Lower leg skin (tissue), 4 donors: ENCODE measurements around the gene ORC2. TPM values are rescaled to one million over a fixed set of nuclear protein-coding genes. Genes with fewer than 3 reads are reported as not detected.

Experiments used
- DNase-seq, 2 donors: peaks; one replicate each; pipeline ENCODE4 v3.0.0-alpha.2; 2019; ENCODE audit warnings: low spot score in 2 of 2
- H3K4me3 ChIP-seq: fragments of 200-600 bp; sonication (generic); 2 replicates; pipeline ENCODE4 v1.5.1; 2017; ENCODE audit warnings: mild to moderate bottlenecking, low read depth; ENCODE audit not compliant: poor library complexity, severe bottlenecking
- POLR2A ChIP-seq, 2 donors: fragments of 450-650 bp; IDR thresholded peaks; one replicate each; pipeline ENCODE4 v1.6.1; 2016 to 2017; ENCODE audit warnings: antibody characterized with exemption in 2 of 2, mild to moderate bottlenecking in 1 of 2, moderate library complexity in 1 of 2
- WGBS, 2 donors: methylation state at CpG; one replicate each; pipeline ENCODE4 v1.1.5; 2018; 5-methylcytosine and 5-hydroxymethylcytosine counted together
- intact Hi-C: fragments of 100-400 bp; cut with DNase I; formaldehyde crosslinking; loops from one replicate; pipeline ENCODE4 v1.15.0; 2023; ENCODE audit warnings: low total_unique reads
- total RNA-seq, 4 donors: library from RNA; depleted of rRNA; stranded (reverse); fragments of >200 nt; gene quantifications; one replicate each; pipeline ENCODE4 v1.1.0, GENCODE V29; 2016
- TF ChIP-seq, protein P1 (sequence below), 3 donors: fragments of 450-650 bp; IDR thresholded peaks; one replicate each; pipeline ENCODE4 v1.5.1; 2016; ENCODE audit warnings: antibody characterized with exemption in 3 of 3, mild to moderate bottlenecking in 3 of 3, moderate library complexity in 2 of 3

ORC2 gene
- total RNA-seq, 4 donors from 2014 or later: 10.1 to 20.8 (median 15.5) TPM

DNA sequence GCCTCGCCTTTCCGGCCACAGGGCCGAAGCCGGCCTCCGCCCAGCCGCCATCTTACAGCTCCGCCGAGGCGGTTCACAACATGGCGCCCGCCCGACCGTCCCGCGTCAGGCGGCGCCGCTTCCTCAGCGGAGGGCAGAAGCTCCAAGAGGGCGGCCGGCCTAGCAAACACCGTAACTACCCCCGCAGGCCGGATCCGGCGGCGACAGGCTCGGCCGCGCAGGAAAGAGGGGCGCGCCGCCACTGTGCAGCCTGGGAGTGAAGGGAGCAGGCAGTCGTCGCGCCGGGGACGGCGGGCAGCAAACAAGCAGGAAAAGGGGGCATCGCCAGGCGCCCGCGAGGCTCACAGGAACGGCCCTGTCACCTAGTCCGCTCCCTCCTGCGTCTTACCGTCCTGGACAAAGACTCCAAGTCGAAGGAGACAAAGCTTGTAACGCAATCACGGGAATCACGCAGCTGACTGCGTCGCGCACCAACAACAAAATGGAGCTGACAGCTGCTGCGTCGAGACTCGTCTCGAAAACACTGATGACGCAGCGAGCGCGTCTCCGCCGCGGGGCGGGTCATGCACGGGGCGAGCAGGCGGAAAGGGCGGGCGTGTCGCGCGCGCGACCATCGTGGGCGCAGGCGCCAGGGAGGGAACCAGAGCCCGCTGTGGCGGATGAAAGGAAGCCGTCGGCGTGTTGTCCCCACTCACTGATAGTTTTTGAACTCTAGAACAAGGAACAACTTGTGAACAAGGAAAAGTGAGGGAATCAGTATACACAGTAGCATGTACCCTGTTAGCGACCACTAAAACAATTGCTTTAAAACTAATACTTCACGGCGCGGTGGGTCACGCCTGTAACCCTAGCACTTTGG lies 99.1 kb downstream of the ORC2 start, which contains the start of gene CLK1:
TSS of gene CLK1 (minus strand) at position 483 of the 859 bp plus-strand sequence. CDS start 2,796 bp downstream, outside the sequence.
- TF ChIP-seq, protein P1, sequence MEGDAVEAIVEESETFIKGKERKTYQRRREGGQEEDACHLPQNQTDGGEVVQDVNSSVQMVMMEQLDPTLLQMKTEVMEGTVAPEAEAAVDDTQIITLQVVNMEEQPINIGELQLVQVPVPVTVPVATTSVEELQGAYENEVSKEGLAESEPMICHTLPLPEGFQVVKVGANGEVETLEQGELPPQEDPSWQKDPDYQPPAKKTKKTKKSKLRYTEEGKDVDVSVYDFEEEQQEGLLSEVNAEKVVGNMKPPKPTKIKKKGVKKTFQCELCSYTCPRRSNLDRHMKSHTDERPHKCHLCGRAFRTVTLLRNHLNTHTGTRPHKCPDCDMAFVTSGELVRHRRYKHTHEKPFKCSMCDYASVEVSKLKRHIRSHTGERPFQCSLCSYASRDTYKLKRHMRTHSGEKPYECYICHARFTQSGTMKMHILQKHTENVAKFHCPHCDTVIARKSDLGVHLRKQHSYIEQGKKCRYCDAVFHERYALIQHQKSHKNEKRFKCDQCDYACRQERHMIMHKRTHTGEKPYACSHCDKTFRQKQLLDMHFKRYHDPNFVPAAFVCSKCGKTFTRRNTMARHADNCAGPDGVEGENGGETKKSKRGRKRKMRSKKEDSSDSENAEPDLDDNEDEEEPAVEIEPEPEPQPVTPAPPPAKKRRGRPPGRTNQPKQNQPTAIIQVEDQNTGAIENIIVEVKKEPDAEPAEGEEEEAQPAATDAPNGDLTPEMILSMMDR (IDR thresholded peaks at IDR 0.05): peak in 1 of 3 donors; percentile 26
- TF ChIP-seq POLR2A (IDR thresholded peaks at IDR 0.05): peak in 1 of 2 donors; percentile 98
- DNase-seq: peak; percentile 97 to 99
- peak within 1 kb of the TSS; percentile 100 for H3K4me3 ChIP-seq
- 0 to 1% methylated on average over 49 to 79 of the region's 89 CpGs for WGBS, 2 donors
- intact Hi-C loops: loop anchor here (10.0 kb wide), 1 partner anchor 50 kb away; the partner anchor contains the start of gene BZW1

DNA sequence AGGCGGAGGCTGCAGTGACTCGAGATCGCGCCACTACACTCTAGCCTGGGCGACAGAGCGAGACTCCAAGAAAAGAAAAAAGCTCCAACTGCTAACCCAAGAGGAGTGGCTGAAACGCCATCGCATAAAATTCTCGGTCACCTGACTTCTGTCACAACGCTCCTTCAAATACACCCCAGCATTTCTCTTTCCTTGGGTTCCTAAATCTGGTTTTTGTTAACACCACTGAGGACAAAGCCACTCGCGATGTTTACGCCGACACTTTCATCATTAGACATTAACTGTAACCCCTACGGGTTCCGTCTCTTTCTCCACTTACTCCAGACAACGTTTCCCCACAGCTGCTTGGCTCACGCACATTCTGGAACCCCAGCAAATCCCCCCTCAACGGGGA lies 99.7 kb downstream of the ORC2 start:
- no peak for DNase-seq
- peak overlapping the region; percentile 100 for H3K4me3 ChIP-seq
- 0% methylated on average over 19 of the region's 19 CpGs for WGBS, 2 donors
- no peak for TF ChIP-seq POLR2A (IDR thresholded peaks at IDR 0.05)
- TF ChIP-seq, protein P1 (IDR thresholded peaks at IDR 0.05): no peak
- intact Hi-C loops: loop anchor here (10.0 kb wide), 1 partner anchor 49 kb away; the partner anchor contains the start of gene BZW1

DNA sequence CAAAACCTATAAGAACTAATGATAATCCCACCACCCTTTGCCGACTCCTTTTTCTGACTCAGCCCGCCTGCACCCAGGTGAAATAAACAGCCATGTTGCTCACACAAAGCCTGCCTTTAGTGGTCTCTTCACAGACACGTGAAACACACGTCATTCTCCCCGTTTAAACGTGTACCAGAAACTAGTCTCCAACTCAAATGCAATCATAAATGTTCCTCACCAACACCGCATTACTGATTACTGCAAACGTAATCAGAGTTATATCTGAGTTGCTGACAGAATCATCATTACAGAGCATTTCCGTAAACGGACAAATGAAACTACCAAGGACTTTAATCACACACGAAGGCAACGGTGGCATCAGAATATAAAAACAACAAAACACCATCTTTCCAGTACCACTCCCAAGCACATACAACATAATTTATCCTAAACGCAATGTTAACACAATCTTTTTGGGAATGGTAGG lies 100.9 kb downstream of the ORC2 start:
- peak in 1 of 2 donors; percentile 59 for DNase-seq
- H3K4me3 ChIP-seq: peak overlapping the region; percentile 100
- 0 to 1% methylated on average over 13 of the region's 13 CpGs for WGBS, 2 donors
- intact Hi-C loops: loop anchor here (10.0 kb wide), 1 partner anchor 48 kb away; the partner anchor contains the start of gene BZW1
- TF ChIP-seq POLR2A (IDR thresholded peaks at IDR 0.05): peak in 1 of 2 donors; percentile 25
- TF ChIP-seq, protein P1 (IDR thresholded peaks at IDR 0.05): peak in 1 of 3 donors; percentile 11

DNA sequence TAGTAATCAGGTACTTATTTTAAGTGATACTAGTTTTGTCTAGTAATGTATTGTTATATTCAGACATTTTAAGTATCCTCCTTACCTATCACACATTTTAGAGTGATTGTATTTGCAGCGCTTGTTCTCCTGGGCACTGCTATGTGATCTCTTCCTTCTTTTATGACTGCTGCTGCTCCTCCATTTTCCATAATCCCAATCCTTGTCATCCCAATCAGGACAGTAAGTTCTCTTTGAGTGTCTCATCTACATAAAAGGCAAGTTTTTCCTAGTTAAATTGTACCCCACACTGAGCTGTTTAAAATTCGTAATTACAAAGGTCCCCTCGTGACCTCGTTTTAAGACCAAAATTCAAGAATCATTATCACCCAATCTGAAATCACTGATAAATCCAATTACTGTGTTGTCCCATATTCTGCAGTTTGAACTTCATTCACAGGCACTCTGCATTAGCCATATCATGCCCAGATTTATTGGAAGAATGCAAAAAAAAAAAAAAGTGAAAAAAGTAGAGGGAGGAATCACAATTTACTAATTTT lies 101.8 kb downstream of the ORC2 start:
- 3% methylated on average over 4 of the region's 4 CpGs for WGBS, 2 donors
- intact Hi-C loops: loop anchor here (10.0 kb wide), 1 partner anchor 47 kb away; the partner anchor contains the start of gene BZW1
- no peak for DNase-seq
- TF ChIP-seq POLR2A (IDR thresholded peaks at IDR 0.05): no peak
- TF ChIP-seq, protein P1 (IDR thresholded peaks at IDR 0.05): no peak
- H3K4me3 ChIP-seq: peak overlapping the region; percentile 100

DNA sequence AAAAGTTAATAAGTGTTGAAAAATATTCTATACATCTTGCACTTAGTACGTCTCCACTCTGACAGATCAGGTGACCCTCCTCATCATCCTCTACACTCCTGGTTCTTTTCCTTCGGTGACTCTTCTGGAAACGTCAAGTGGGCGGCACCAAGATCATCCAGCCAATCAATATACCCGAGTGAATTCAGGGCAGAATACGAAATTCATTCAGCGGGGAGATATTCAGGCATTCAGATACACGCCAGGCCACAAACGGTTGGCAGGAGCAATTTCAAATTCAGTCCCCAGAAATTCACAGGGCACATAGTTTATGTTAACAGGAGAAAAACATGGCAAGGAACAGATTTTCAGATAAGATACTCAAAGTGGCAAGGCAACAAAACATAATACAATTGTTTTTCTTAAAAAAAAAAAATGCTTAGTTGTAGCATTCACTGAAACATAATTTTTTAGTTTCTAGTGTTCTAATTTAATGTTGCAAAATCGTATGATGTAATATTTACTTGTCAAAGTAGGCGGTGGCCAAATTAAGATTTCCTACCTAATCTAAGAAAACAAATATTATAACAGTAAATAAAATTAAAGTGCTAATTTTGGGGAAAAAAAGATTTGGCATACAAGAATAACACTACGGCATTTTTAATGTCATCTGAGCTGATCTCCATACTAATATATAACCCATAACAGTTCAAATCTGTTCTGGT lies 103.2 kb downstream of the ORC2 start:
- TF ChIP-seq, protein P1 (IDR thresholded peaks at IDR 0.05): no peak
- no peak for TF ChIP-seq POLR2A (IDR thresholded peaks at IDR 0.05)
- WGBS, 2 donors: 22 to 24% methylated on average over 12 of the region's 12 CpGs
- H3K4me3 ChIP-seq: no peak overlapping the region
- peak in 1 of 2 donors; percentile 61 for DNase-seq
- intact Hi-C loops: loop anchor here (10.0 kb wide), 1 partner anchor 45 kb away; the partner anchor contains the start of gene BZW1
